Gastroesophageal sphincter (tissue), 3 donors: ENCODE measurements around the gene SCARB1.

ENCODE experiments used
- CTCF ChIP-seq, 4 experiments: fragments of 200-600 bp in 2 of 4; fragments of 450-650 bp in 2 of 4; sonication (generic) in 1 of 4; IDR thresholded peaks; one replicate each; pipeline ENCODE4 v1.5.1; 2017 to 2019; ENCODE audit warnings: antibody characterized with exemption in 4 of 4, mild to moderate bottlenecking in 2 of 4, moderate library complexity in 2 of 4
- EP300 ChIP-seq: sonication (generic); formaldehyde crosslinking; IDR thresholded peaks from one replicate; pipeline ENCODE4 v1.6.1; 2017; ENCODE audit warnings: antibody characterized with exemption, mild to moderate bottlenecking
- POLR2A ChIP-seq, 2 donors: fragments of 450-650 bp; IDR thresholded peaks; one replicate each; pipeline ENCODE4 v1.6.1; 2017; ENCODE audit warnings: antibody characterized with exemption in 2 of 2, mild to moderate bottlenecking in 2 of 2, moderate library complexity in 1 of 2
- POLR2AphosphoS5 ChIP-seq: sonication (generic); formaldehyde crosslinking; IDR thresholded peaks from one replicate; pipeline ENCODE4 v1.6.1; 2017; ENCODE audit warnings: antibody characterized with exemption

DNA sequence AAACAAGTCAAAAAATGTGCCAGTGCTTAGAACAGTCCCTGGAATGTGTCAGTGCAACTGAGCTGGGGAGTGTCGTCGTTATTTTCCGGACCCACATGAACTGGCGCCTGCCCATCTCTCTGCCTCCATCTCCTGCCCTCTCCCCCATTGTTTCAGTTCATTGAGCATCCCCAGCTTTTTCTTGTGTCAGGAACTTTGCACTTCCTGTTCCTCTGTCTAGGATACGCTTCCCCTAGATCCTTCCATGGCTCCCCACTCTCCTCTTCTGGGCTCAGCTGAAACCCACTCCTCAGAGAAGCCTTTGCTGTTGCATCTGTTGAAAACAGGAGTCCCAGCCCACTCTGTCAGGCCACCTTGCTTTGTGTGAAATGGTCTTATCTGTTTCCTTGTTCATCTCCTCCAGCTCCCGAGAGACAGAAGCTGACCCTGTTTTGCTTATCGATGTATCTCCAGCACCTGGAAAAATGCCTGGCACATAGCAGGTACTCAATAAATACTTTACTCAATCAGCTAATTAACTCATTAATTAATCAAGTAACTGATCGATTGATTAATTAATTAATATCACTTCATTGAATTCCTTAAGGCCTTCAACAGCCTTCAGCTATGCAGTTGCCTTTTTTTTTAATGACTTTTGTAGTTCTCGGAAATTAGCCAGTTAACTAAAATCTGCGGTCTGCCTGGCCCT, 2.7 kb upstream of the SCARB1 start:
- TF ChIP-seq CTCF (IDR thresholded peaks at IDR 0.05) (no peak), POLR2AphosphoS5 (no peak), EP300 (no peak), POLR2A (IDR thresholded peaks at IDR 0.05) (no peak)
